ENCODE measurements around the gene CSTPP1.
"Not testable (repeated sequence)": the region's sequence is repeated elsewhere in the genome, so short reads cannot be mapped to it uniquely, and the experiment has no call there.

CSTPP1 gene

GRCh38 chr11:47044119-47044518, 107.6 kb downstream of the CSTPP1 start:
- FAIRE-seq (no peak), DNase-seq (ENCODE audit: low spot score) (no peak)

- no peak for FAIRE-seq
- DNase-seq (ENCODE audit: low spot score): no peak
Measured at GRCh38 chr11:47047972-47048371, 111.4 kb downstream of the CSTPP1 start.

GRCh38 chr11:47050284-47050683, 113.7 kb downstream of the CSTPP1 start:
- FAIRE-seq (no peak), DNase-seq (ENCODE audit: low spot score) (no peak)

- FAIRE-seq (no peak), DNase-seq (ENCODE audit: low spot score) (no peak)
Measured at GRCh38 chr11:47051217-47051616, 114.7 kb downstream of the CSTPP1 start.

- DNase-seq (ENCODE audit: low spot score) (no peak), FAIRE-seq (no peak)
Measured at GRCh38 chr11:47052165-47052564, 115.6 kb downstream of the CSTPP1 start.

- DNase-seq (ENCODE audit: low spot score): no peak
- no peak for FAIRE-seq
Measured at GRCh38 chr11:47052576-47052975, 116.0 kb downstream of the CSTPP1 start.

GRCh38 chr11:47055534-47055933, 119.0 kb downstream of the CSTPP1 start:
- no peak for DNase-seq (ENCODE audit: low spot score)
- no peak for FAIRE-seq

- FAIRE-seq (no peak), DNase-seq (ENCODE audit: low spot score) (no peak)
Measured at GRCh38 chr11:47056261-47056915, 119.8 kb downstream of the CSTPP1 start.

- FAIRE-seq: no peak
- DNase-seq (ENCODE audit: low spot score): no peak
Measured at GRCh38 chr11:47057365-47057764, 120.8 kb downstream of the CSTPP1 start.

- FAIRE-seq: no peak
- no peak for DNase-seq (ENCODE audit: low spot score)
Measured at GRCh38 chr11:47060807-47061206, 124.2 kb downstream of the CSTPP1 start.

GRCh38 chr11:47061429-47062178, 125.0 kb downstream of the CSTPP1 start:
- FAIRE-seq: no peak
- DNase-seq (ENCODE audit: low spot score): no peak

- FAIRE-seq: no peak
- DNase-seq (ENCODE audit: low spot score): no peak
Measured at GRCh38 chr11:47062736-47063135, 126.2 kb downstream of the CSTPP1 start.

- FAIRE-seq: no peak
Measured at GRCh38 chr11:47067401-47067800, 130.8 kb downstream of the CSTPP1 start.

GRCh38 chr11:47070769-47071168, 134.2 kb downstream of the CSTPP1 start:
- no peak for FAIRE-seq

More at GRCh38 chr11:47067401-47067800, 130.8 kb downstream of the CSTPP1 start:
- DNase-seq (ENCODE audit: low spot score): no peak

GRCh38 chr11:47071341-47071740, 134.8 kb downstream of the CSTPP1 start:
- DNase-seq (ENCODE audit: low spot score) (no peak), FAIRE-seq (no peak)

More at GRCh38 chr11:47070769-47071168, 134.2 kb downstream of the CSTPP1 start:
- no peak for DNase-seq (ENCODE audit: low spot score)

GRCh38 chr11:47071791-47072261, 135.3 kb downstream of the CSTPP1 start:
- DNase-seq (ENCODE audit: low spot score) (no peak), FAIRE-seq (no peak)

GRCh38 chr11:47078751-47079521, 142.4 kb downstream of the CSTPP1 start:
- FAIRE-seq: no peak
- DNase-seq (ENCODE audit: low spot score): no peak

- DNase-seq (ENCODE audit: low spot score); FAIRE-seq: not testable (repeated sequence)
Measured at GRCh38 chr11:47080775-47081174, 144.2 kb downstream of the CSTPP1 start.

GRCh38 chr11:47083913-47084312, 147.4 kb downstream of the CSTPP1 start:
- FAIRE-seq (peak; percentile 15), DNase-seq (ENCODE audit: low spot score) (no peak)

GRCh38 chr11:47087801-47088200, 151.2 kb downstream of the CSTPP1 start:
- DNase-seq (ENCODE audit: low spot score) (no peak), FAIRE-seq (no peak)

GRCh38 chr11:47093541-47093940, 157.0 kb downstream of the CSTPP1 start:
- DNase-seq (ENCODE audit: low spot score) (no peak), FAIRE-seq (no peak)

GRCh38 chr11:47096871-47097270, 160.3 kb downstream of the CSTPP1 start:
- DNase-seq (ENCODE audit: low spot score); FAIRE-seq: not testable (repeated sequence)
